HL-60 (cell line): Measurements from ENCODE around the gene DPYSL4.

Experiments used
- DNase-seq, 2 experiments: peaks; one replicate each; pipeline ENCODE4 v3.0.0-alpha.2; 2010 to 2020; ENCODE audit warnings: low read depth in 1 of 2, low spot score in 1 of 2
- H3K27ac ChIP-seq: fragments of 250-450 bp; sonication (Bioruptor Pico); replicated peaks from 2 replicates; pipeline ENCODE4 v1.5.1; 2020; ENCODE audit warnings: mild to moderate bottlenecking, moderate library complexity
- H3K27me3 ChIP-seq: fragments of 250-450 bp; sonication (Bioruptor Pico); 2 replicates; pipeline ENCODE4 v1.5.1; 2021; ENCODE audit warnings: mild to moderate bottlenecking, moderate library complexity; ENCODE audit not compliant: insufficient read depth, poor library complexity, severe bottlenecking
- H3K4me3 ChIP-seq: replicated peaks from 2 replicates; pipeline ENCODE4 v1.5.1; 2011; ENCODE audit warnings: mild to moderate bottlenecking, control low read depth, low read length; ENCODE audit not compliant: insufficient read depth
- GABPA ChIP-seq: IDR thresholded peaks from 2 replicates; pipeline ENCODE4 v1.6.1; 2012; ENCODE audit warnings: low read depth
- POLR2AphosphoS5 ChIP-seq: IDR thresholded peaks from 2 replicates; pipeline ENCODE4 v1.6.1; 2012; ENCODE audit warnings: low read depth
- SPI1 ChIP-seq: IDR thresholded peaks from 2 replicates; pipeline ENCODE4 v1.6.1; 2012; ENCODE audit warnings: low read depth, mild to moderate bottlenecking, borderline replicate concordance
- TF ChIP-seq, protein P1 (sequence below): IDR thresholded peaks from 2 replicates; pipeline ENCODE4 v1.6.1; 2012; ENCODE audit warnings: low read depth; ENCODE audit not compliant: insufficient replicate concordance
- TF ChIP-seq, protein P2 (sequence below): IDR thresholded peaks from one replicate; pipeline ENCODE4 v1.5.1; 2011; ENCODE audit warnings: low read length, control low read depth, inconsistent platforms; ENCODE audit not compliant: insufficient read depth

DPYSL4 gene

GRCh38 chr10:132234860-132235259 lies 48.1 kb downstream of the DPYSL4 start:
- Histone ChIP-seq H3K4me3 (no peak overlapping the region), H3K27ac (no peak overlapping the region), H3K27me3 (peaks cover 4% of the 10 kb centered on the region)
- TF ChIP-seq, protein P1, sequence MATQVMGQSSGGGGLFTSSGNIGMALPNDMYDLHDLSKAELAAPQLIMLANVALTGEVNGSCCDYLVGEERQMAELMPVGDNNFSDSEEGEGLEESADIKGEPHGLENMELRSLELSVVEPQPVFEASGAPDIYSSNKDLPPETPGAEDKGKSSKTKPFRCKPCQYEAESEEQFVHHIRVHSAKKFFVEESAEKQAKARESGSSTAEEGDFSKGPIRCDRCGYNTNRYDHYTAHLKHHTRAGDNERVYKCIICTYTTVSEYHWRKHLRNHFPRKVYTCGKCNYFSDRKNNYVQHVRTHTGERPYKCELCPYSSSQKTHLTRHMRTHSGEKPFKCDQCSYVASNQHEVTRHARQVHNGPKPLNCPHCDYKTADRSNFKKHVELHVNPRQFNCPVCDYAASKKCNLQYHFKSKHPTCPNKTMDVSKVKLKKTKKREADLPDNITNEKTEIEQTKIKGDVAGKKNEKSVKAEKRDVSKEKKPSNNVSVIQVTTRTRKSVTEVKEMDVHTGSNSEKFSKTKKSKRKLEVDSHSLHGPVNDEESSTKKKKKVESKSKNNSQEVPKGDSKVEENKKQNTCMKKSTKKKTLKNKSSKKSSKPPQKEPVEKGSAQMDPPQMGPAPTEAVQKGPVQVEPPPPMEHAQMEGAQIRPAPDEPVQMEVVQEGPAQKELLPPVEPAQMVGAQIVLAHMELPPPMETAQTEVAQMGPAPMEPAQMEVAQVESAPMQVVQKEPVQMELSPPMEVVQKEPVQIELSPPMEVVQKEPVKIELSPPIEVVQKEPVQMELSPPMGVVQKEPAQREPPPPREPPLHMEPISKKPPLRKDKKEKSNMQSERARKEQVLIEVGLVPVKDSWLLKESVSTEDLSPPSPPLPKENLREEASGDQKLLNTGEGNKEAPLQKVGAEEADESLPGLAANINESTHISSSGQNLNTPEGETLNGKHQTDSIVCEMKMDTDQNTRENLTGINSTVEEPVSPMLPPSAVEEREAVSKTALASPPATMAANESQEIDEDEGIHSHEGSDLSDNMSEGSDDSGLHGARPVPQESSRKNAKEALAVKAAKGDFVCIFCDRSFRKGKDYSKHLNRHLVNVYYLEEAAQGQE, result no peak
- TF ChIP-seq, protein P2, sequence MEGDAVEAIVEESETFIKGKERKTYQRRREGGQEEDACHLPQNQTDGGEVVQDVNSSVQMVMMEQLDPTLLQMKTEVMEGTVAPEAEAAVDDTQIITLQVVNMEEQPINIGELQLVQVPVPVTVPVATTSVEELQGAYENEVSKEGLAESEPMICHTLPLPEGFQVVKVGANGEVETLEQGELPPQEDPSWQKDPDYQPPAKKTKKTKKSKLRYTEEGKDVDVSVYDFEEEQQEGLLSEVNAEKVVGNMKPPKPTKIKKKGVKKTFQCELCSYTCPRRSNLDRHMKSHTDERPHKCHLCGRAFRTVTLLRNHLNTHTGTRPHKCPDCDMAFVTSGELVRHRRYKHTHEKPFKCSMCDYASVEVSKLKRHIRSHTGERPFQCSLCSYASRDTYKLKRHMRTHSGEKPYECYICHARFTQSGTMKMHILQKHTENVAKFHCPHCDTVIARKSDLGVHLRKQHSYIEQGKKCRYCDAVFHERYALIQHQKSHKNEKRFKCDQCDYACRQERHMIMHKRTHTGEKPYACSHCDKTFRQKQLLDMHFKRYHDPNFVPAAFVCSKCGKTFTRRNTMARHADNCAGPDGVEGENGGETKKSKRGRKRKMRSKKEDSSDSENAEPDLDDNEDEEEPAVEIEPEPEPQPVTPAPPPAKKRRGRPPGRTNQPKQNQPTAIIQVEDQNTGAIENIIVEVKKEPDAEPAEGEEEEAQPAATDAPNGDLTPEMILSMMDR, result no peak
- TF ChIP-seq GABPA (no peak), POLR2AphosphoS5 (no peak), SPI1 (no peak)
- no peak for DNase-seq

DNA sequence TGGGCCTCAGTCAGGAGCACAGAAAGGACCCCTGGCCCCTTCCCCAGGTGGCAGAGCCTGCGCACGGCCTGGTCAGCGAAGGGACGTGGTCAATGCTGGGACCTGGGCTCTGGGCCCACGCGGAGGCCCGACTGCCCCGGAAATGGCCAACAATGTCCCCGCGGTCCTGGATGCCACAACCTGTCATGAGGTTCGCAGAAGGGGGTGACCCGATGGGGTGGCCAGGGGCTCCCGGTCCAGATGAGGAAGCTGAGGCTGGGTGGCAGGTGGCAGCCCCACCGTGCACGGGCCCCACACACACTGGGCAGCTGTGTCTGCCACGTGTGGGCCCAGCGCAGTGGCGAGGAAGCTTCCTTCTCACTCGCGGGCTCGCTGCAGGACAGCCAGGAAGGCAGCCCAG lies 49.4 kb downstream of the DPYSL4 start:
- Histone ChIP-seq H3K27me3 (peaks cover 2% of the 10 kb centered on the region), H3K27ac (no peak overlapping the region), H3K4me3 (no peak overlapping the region)
- DNase-seq, result no peak
- no peak for TF ChIP-seq POLR2AphosphoS5
- TF ChIP-seq GABPA, result no peak
- TF ChIP-seq SPI1, result no peak
- TF ChIP-seq, protein P1, result no peak
- TF ChIP-seq, protein P2, result no peak

DNA sequence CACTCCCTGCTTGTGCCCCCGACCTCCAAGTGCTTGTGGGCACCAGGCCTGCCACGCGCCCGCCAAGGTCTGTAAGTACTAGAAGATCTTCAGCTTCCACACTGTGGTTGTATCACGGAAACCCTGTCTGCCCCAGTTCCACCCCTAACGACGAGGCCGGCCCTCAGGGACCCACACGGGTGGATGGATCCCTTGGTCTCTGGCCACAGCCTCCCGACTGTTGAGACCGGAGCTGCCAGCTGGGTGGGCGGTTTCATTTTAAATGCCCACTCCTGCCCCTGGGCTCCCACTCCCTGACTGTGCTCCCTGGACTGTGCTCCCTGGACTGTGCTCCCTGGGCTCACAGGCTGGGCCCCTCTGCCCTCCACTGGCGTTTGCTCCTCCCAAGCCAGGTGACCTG lies 50.1 kb downstream of the DPYSL4 start:
- peaks cover 2% of the 10 kb centered on the region for H3K27me3 ChIP-seq
- TF ChIP-seq SPI1 (no peak), GABPA (no peak), POLR2AphosphoS5 (no peak)
- TF ChIP-seq, protein P1, result no peak
- TF ChIP-seq, protein P2, result no peak

More for the DNA sequence above, 50.1 kb downstream of the DPYSL4 start:
- no peak for DNase-seq
- Histone ChIP-seq H3K4me3 (no peak overlapping the region), H3K27ac (no peak overlapping the region)
